CMK (cell line): ENCODE measurements around the gene SESTD1.
"Not testable (repeated sequence)": the region's sequence is repeated elsewhere in the genome, so short reads cannot be mapped to it uniquely, and the experiment has no call there.

Source experiments
- DNase-seq: peaks from one replicate; pipeline ENCODE4 v3.0.0-alpha.2; 2010; ENCODE audit warnings: low read depth

The SESTD1 gene

DNA sequence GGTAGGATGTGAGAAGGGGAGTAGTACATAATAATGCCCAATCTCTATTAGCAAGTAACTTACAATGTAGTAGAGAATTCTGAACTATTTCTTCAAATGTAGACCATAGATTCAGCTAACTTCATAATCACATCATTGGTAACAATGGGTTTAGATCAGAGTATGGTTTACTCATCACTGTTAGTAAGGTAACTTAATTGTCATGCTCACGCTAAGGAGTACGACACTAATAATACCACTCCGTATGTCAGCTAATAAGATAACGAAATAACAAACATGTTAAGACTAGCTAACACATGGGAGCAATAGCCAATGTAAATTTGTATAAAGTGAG is 158.3 kb downstream of the SESTD1 start:
- DNase-seq = no peak

GRCh38 chr2:179104736-179105135 is 159.9 kb downstream of the SESTD1 start:
- no peak for DNase-seq

DNA sequence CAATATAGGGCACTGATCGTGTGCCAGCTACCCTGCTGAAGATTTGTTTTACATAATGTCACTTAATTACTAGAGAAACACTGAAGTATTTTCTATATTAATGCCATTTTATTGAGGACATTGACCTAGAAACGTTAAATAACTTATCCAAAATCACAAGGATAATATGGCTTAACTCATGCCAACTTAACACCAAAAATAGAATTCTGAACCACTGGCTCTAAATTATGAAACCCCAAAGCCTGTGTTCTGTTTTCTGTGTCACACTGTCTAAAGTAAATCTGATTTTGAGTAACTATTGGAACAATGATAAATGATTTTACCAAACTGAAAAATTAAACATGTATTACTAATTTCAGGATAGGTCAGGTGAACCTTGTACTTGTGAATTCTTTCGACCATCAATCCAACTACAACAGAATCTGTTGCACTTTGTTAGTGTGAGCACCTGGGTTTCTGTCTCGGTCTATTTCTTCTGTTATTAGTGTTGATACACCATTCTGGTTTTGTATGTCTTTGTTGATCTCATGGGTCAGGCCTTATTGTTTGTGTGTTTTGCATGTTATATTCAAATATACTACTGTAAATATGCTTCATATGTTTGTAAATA is 166.4 kb downstream of the SESTD1 start:
- DNase-seq = no peak

DNA sequence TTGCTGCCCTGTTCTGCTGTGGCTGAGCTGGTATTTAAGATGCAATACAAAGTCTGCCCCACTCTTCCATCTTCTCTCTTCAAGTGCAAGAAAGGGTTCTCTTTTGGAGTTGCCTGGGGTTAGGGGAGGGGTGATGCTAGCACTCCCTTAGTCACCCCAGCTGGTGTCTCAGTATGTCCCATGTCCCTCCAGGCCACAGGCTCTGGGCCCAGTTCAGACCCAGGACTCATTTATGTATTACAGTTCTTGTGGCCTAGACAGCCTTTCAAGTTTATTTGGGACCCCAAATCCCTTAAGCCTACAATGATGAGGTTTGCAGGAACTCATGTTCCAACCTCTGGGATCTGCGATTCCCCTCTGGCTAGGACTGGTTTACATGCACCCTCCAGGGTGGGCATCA is 167.5 kb downstream of the SESTD1 start:
- DNase-seq = no peak

DNA sequence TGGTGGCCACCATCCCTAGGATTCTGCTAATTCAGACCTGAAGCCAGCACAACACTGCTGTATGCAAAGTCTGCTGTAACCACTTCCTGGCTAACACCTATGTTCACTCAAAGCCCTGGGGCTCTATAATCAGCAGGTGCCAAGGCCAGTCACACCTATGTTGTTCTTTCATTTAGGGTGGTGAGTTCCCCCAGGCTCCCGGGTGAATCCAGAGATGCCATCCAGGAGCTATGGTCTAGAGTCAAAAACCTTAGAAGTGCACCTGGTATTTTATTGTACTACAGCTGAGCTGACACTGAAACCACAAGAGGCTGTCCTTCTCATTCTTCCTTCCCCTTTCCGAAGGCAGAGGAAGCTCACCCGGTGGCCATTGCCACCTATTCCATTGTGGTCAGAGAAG is 168.5 kb downstream of the SESTD1 start:
- DNase-seq = no peak

DNA sequence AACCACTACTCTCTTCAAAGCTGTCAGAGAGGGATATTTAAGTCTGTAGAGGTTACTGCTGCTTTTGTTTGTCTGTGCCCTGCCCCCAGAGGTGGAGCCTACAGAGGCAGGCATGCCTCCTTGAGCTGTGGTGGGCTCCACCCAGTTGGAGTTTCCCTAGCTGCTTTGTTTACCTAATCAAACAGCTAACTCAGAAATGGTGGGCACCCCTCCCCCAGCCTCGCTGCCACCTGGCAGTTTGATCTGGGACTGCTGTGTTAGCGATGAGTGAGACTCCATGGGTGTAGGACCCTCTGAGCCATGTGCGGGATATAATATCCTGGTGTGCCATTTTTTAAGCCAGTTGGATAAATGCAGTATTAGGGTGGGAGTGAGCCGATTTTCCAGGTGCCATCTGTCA is 171.7 kb downstream of the SESTD1 start:
- not testable (repeated sequence) for DNase-seq

GRCh38 chr2:179082697-179083096 is 181.9 kb downstream of the SESTD1 start:
- DNase-seq = no peak

GRCh38 chr2:179081954-179082353 is 182.7 kb downstream of the SESTD1 start:
- DNase-seq = no peak

DNA sequence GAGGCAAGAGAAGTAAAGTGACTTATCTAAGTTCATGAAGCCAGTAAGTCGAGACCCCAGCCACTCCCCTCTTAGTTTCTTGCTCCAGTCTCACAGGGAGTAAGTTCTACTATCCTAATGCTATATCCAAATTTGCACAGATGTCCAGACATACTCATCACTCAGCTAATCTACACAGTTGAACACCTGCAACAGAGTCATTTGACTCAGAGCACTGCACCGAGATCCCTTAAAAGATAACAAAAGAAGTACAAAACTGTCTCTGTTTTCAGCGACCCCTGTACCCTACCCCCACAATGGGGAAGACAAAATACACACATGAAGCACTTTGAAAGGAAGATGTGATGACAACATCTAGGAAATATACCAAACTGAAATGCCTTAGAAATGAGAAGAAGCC is 192.1 kb downstream of the SESTD1 start:
- no peak for DNase-seq

DNA sequence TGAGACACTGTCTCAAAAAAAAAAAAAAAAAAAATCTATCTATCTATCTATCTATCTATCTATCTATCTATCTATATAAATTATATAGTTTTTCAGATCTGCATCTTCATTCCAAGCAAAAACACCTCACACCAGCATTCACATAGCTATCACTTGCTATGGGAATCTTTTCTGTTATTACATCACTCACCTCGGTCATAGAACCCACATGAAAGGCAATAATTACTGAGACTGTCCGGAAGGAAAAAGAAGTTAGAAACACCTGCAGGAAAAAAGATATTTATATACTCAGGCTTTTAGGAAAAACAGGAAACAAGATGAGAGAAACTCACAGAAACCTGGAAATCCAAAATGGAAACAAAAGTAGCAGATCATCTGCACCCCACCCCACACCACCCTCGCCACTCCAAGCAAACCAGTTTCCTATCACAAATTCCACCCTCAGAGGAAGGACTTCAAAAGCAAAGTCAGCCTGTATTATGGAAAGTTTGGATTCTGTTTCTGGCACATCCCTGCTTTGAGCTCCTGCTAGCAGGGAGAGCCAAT is 192.7 kb downstream of the SESTD1 start:
- DNase-seq = no peak

GRCh38 chr2:179070895-179071294 is 193.7 kb downstream of the SESTD1 start:
- no peak for DNase-seq

- DNase-seq = no peak
Observed at GRCh38 chr2:179069685-179070084, 194.9 kb downstream of the SESTD1 start.

DNA sequence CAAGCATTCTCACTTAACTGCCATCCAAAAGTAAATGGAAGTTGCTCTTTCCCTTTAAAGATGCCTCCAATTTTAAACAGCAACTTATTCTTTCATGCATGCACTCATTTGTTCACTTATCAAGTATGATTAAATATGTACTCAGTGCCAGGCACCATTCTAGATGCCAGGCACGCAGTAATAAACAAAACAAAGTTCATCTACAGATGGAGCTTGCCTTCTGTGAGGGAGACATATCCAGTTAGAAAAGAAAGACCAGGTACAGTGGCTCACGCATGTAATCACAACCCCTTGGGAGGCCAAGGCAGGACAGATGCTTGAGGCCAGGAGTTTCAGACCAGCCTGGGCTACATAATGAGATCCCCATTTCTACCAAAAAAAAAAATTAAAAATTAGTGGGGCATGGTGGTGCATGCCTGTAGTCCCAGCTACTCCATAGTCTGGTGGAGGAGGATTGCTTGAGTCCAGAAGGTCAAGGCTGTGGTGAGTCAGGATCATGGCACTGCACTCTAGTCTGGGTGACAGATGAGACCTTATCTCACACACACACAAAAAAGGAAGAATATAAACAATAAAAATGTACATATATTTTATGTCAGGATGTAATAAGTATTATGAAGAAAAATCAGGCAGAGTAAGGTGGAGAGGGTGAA is 195.5 kb downstream of the SESTD1 start:
- DNase-seq = no peak

DNA sequence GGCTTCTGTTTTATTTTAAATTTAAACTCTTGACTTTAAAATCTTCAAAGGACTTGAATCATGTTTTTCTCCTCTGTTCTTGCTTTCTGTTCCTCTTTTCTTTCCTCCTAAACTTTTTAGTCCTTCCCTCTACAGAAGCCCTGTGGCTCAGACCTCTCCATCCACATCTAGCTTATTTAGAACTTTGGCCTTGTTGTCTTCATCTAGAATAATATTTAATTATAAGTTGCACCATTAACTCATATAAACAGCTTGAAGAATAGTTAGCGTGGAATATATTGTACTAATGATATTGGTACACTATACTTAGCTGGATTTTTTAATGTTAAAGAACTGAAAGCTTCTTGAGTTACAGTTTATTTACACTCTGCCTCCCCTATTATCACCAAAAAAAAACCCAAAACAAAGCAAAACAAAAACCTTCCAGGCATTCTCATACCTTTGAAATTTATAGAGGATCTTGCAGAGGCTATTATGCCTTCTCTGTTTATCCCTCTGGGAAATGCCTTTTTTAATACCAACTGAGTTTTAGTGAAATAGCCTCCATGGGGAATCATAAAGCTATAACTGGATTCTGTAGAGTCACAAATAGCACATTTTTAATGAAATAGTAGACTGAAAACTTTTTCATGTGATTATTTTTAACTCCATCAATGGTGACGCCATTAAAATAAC is 205.5 kb downstream of the SESTD1 start:
- DNase-seq = no peak

DNA sequence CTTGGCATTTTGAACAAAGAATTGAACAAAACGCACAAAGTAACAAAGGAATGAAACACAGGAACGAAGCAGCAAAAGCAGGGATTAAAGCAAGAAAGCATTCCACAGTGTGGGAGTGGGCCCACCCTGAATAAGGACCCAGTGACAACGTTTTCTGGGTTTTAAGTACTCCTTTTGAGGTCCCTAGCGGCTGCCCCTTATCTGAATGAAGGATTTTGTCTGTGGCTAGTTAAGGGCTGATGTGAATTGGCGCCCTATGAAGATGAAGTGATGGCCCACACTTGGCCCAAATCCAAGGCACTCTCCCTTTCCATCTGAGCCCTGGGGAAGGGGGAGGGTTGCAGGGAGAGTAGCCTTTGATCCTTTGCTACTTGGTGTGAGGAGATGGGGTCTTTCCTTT is 206.9 kb downstream of the SESTD1 start:
- DNase-seq = no peak

GRCh38 chr2:179053568-179053967 is 211.1 kb downstream of the SESTD1 start:
- not testable (repeated sequence) for DNase-seq
